B cell (primary cell): ENCODE results near the gene MAP3K15. TPM values are rescaled to one million over a fixed set of nuclear protein-coding genes. Genes with fewer than 3 reads are reported as not detected.

ENCODE experiments used
- ATAC-seq: fragments of 200-7000 bp; cut with Tn5 transposase; one replicate; pipeline ENCODE4 v1.10.0; 2021; ENCODE audit warnings: low read depth, mild to moderate bottlenecking, moderate number of reproducible peaks, moderate library complexity
- CTCF ChIA-PET: fragments of 350-600 bp; sonication (Branson Sonifier 250); formaldehyde crosslinking; loops from one replicate; lab custom pipeline; 2021; ENCODE audit warnings: antibody characterized with exemption, inconsistent platforms; lab: Charles Lee
- POLR2A ChIA-PET: fragments of 350-600 bp; sonication (Branson Sonifier 250); formaldehyde crosslinking; loops from one replicate; lab custom pipeline; 2021; ENCODE audit warnings: antibody characterized with exemption; lab: Charles Lee
- DNase-seq: peaks from one replicate; pipeline ENCODE4 v3.0.0; 2013
- H2AFZ ChIP-seq: 2 replicates; pipeline ENCODE4 v1.6.1; 2012; ENCODE audit warnings: mild to moderate bottlenecking, low read depth, low read length; ENCODE audit not compliant: insufficient read depth, poor library complexity, severe bottlenecking
- H3K27ac ChIP-seq, 2 donors: 1 replicate in 1 of 2; 2 replicates in 1 of 2; pipeline ENCODE4 v1.5.1; 2012 to 2013; ENCODE audit warnings: low read length in 2 of 2, mild to moderate bottlenecking in 2 of 2, moderate library complexity in 1 of 2
- H3K27me3 ChIP-seq, 4 experiments: fragments of 200-600 bp in 1 of 4; sonication (generic) in 1 of 4; replicated peaks in 1 of 4; 1 replicate in 2 of 4; 2 replicates in 2 of 4; pipeline versions ENCODE4 v1.6.1 to v1.7.0; 2013 to 2016; ENCODE audit warnings: low read length in 3 of 4, mild to moderate bottlenecking in 2 of 4, mixed read lengths in 1 of 4, moderate library complexity in 1 of 4; ENCODE audit not compliant: insufficient read depth in 4 of 4, control insufficient read depth in 3 of 4; ENCODE audit errors: control extremely low read depth in 1 of 4
- H3K36me3 ChIP-seq, 2 experiments: replicated peaks in 1 of 2; 1 replicate in 1 of 2; 2 replicates in 1 of 2; pipeline versions ENCODE4 v1.6.1 to v1.7.1; 2013; ENCODE audit warnings: low read length in 1 of 2; ENCODE audit not compliant: insufficient read depth in 2 of 2, control insufficient read depth in 1 of 2; ENCODE audit errors: control extremely low read depth in 1 of 2, extremely low read depth in 1 of 2
- H3K4me1 ChIP-seq, 2 donors: fragments of 200-600 bp in 1 of 2; sonication (generic) in 1 of 2; 1 replicate in 1 of 2; 2 replicates in 1 of 2; pipeline versions ENCODE4 v1.5.1 to v1.6.1; 2013 to 2017; ENCODE audit warnings: low read length in 2 of 2; ENCODE audit not compliant: control insufficient read depth in 2 of 2, insufficient read depth in 2 of 2
- H3K4me2 ChIP-seq: replicated peaks from 2 replicates; pipeline ENCODE3; 2012; ENCODE audit warnings: mild to moderate bottlenecking, low read depth, low read length; ENCODE audit not compliant: poor library complexity, severe bottlenecking
- H3K4me3 ChIP-seq, 5 experiments: fragments of 200-600 bp in 1 of 5; sonication (generic) in 1 of 5; 1 replicate in 3 of 5; 2 replicates in 2 of 5; pipeline versions ENCODE4 v1.5.1 to v1.7.0; 2011 to 2016; ENCODE audit warnings: low read length in 4 of 5, mild to moderate bottlenecking in 4 of 5, low read depth in 2 of 5, control low read depth in 1 of 5, moderate library complexity in 1 of 5; ENCODE audit not compliant: insufficient read depth in 1 of 5; ENCODE audit errors: control extremely low read depth in 1 of 5, extremely low read depth in 1 of 5
- H3K79me2 ChIP-seq: fragments of 200-600 bp; sonication (generic); one replicate; pipeline ENCODE4 v1.6.0; 2016; ENCODE audit warnings: low read length; ENCODE audit not compliant: control insufficient read depth, insufficient read depth
- H3K9ac ChIP-seq: fragments of 200-600 bp; sonication (generic); 2 replicates; pipeline ENCODE4 v1.6.1; 2017; ENCODE audit warnings: mild to moderate bottlenecking, low read length, moderate library complexity
- H3K9me3 ChIP-seq, 3 donors: one replicate each; pipeline versions ENCODE4 v1.6.1 to v1.7.1; 2013; ENCODE audit warnings: low read length in 2 of 3; ENCODE audit not compliant: control insufficient read depth in 2 of 3, insufficient read depth in 1 of 3; ENCODE audit errors: control extremely low read depth in 1 of 3
- H4K20me1 ChIP-seq: 2 replicates; pipeline ENCODE4 v1.6.0; 2012; ENCODE audit warnings: mild to moderate bottlenecking, low read length; ENCODE audit not compliant: insufficient read depth, control insufficient read depth, poor library complexity, severe bottlenecking
- H3K27ac Mint-ChIP-seq: one replicate; pipeline ENCODE4 v1.8.0; 2021; ENCODE audit warnings: mixed read lengths
- H3K27me3 Mint-ChIP-seq: one replicate; pipeline ENCODE4 v1.8.0; 2021; ENCODE audit warnings: mixed read lengths
- H3K4me1 Mint-ChIP-seq: one replicate; pipeline ENCODE4 v1.8.0; 2021; ENCODE audit warnings: mixed read lengths
- H3K4me3 Mint-ChIP-seq: one replicate; pipeline ENCODE4 v1.8.0; 2021; ENCODE audit warnings: mixed read lengths
- H3K9me3 Mint-ChIP-seq: one replicate; pipeline ENCODE4 v1.8.0; 2022; ENCODE audit warnings: mixed read lengths; ENCODE audit not compliant: insufficient read depth
- CTCF ChIP-seq: fragments of 200-600 bp; IDR thresholded peaks from one replicate; pipeline ENCODE4 v1.8.0; 2022; ENCODE audit warnings: antibody characterized with exemption, mild to moderate bottlenecking
- EZH2 ChIP-seq: IDR thresholded peaks from 2 replicates; pipeline ENCODE4 v1.6.1; 2012; ENCODE audit warnings: borderline replicate concordance, low read depth, mild to moderate bottlenecking, moderate library complexity, low read length; ENCODE audit not compliant: insufficient read depth, poor library complexity, severe bottlenecking
- WGBS: methylation state at CpG from one replicate; pipeline ENCODE4 v1.1.5; 2013; ENCODE audit warnings: missing lambda C conversion rate; ENCODE audit not compliant: insufficient coverage; 5-methylcytosine and 5-hydroxymethylcytosine counted together
- intact Hi-C: fragments of 100-400 bp; cut with micrococcal nuclease; formaldehyde crosslinking; loops from one replicate; pipeline ENCODE4 v1.10.0; 2022
- polyA plus RNA-seq: library from polyadenylated mRNA; depleted of rRNA; stranded (reverse); fragments of >200 nt; gene quantifications from 2 replicates; pipeline ENCODE4 v1.2.3, GENCODE V29; 2012
- total RNA-seq, 2 donors: library from RNA; stranded (reverse); fragments of 120-200 nt in 1 of 2; gene quantifications; 1 replicate in 1 of 2; 2 replicates in 1 of 2; pipeline versions ENCODE4 v1.2.3 to v1.2.4, GENCODE V29; 2013 to 2022

Gene MAP3K15
- total and polyA plus RNA-seq, 2 donors (not counting 1 experiment from before 2014, with no cell fraction given) = not detected

GRCh38 chrX:19549838-19550237 lies 34.5 kb upstream of the MAP3K15 start:
- DNase-seq = no peak
- no peak overlapping the region for H3K4me2 ChIP-seq
- Mint-ChIP-seq H3K4me1 (no peaks in the 10 kb centered on the region), H3K27ac (no peak overlapping the region), H3K9me3 (no peaks in the 10 kb centered on the region), H3K4me3 (no peak overlapping the region), H3K27me3 (no peaks in the 10 kb centered on the region)
- H3K36me3 ChIP-seq = peaks cover 0 to 16% of the 10 kb centered on the region in 2 experiments
- H3K4me1 ChIP-seq = no peaks in the 10 kb centered on the region
- no peak overlapping the region for H2AFZ ChIP-seq
- H3K79me2 ChIP-seq = no peaks in the 10 kb centered on the region
- H3K9ac ChIP-seq = no peak overlapping the region
- ChIA-PET POLR2A (no interaction called here), CTCF (no interaction called here)
- no peak for TF ChIP-seq CTCF
- TF ChIP-seq EZH2 = no peak
- H3K9me3 ChIP-seq = no peaks in the 10 kb centered on the region
- no CpG with 5 or more reads among the region's 7 CpGs for WGBS
- no peaks in the 10 kb centered on the region for H3K27me3 ChIP-seq
- ATAC-seq = no peak
- H3K4me3 ChIP-seq = no peak overlapping the region
- no peak overlapping the region for H3K27ac ChIP-seq
- H4K20me1 ChIP-seq = no peaks in the 10 kb centered on the region
- intact Hi-C loops = no loop called here

GRCh38 chrX:19548934-19549333 lies 33.6 kb upstream of the MAP3K15 start:
- ChIA-PET POLR2A (interaction anchor here (0.6 kb wide), 1 partner anchor 15 kb away, joined by 3 read pairs; no protein-coding TSS in a partner anchor), CTCF (no interaction called here)
- H3K9ac ChIP-seq = no peak overlapping the region
- peaks cover 0 to 17% of the 10 kb centered on the region in 2 experiments for H3K36me3 ChIP-seq
- no CpG with 5 or more reads among the region's 6 CpGs for WGBS
- no peaks in the 10 kb centered on the region for H4K20me1 ChIP-seq
- intact Hi-C loops = no loop called here
- H3K9me3 ChIP-seq = no peaks in the 10 kb centered on the region
- no peak overlapping the region for H3K4me2 ChIP-seq
- H3K27me3 ChIP-seq = no peaks in the 10 kb centered on the region
- Mint-ChIP-seq H3K4me3 (no peak overlapping the region), H3K4me1 (peaks cover 1% of the 10 kb centered on the region), H3K27me3 (no peaks in the 10 kb centered on the region), H3K27ac (no peak overlapping the region), H3K9me3 (no peaks in the 10 kb centered on the region)
- DNase-seq (no peak), ATAC-seq (no peak)
- H2AFZ ChIP-seq = no peak overlapping the region
- H3K79me2 ChIP-seq = no peaks in the 10 kb centered on the region
- no peaks in the 10 kb centered on the region for H3K4me1 ChIP-seq
- TF ChIP-seq EZH2 (no peak), CTCF (no peak)
- H3K27ac ChIP-seq = no peak overlapping the region
- H3K4me3 ChIP-seq = no peak overlapping the region
